Lung (tissue), 12 donors: ENCODE data around the gene AHDC1. TPM values are rescaled to one million over a fixed set of nuclear protein-coding genes. Genes with fewer than 3 reads are reported as not detected.

Experiments
- ATAC-seq: fragments of 200-7000 bp; cut with Tn5 transposase; one replicate; pipeline ENCODE4 v1.9.1; 2020; ENCODE audit warnings: moderate number of reproducible peaks; ENCODE audit not compliant: insufficient read depth, low FRiP score
- DNase-seq, 3 donors: peaks; one replicate each; pipeline ENCODE4 v3.0.0-alpha.2; 2013 to 2017
- H3K27ac ChIP-seq, 2 donors: one replicate each; pipeline ENCODE4 v1.5.1; 2013; ENCODE audit warnings: mild to moderate bottlenecking in 2 of 2, moderate library complexity in 2 of 2, control low read depth in 1 of 2, inconsistent platforms in 1 of 2, low read depth in 1 of 2, low read length in 1 of 2
- H3K27me3 ChIP-seq, 3 donors: one replicate each; pipeline ENCODE4 v1.5.1; 2013; ENCODE audit warnings: low read length in 2 of 3; ENCODE audit not compliant: control insufficient read depth in 3 of 3, insufficient read depth in 3 of 3
- H3K36me3 ChIP-seq, 4 donors: one replicate each; pipeline ENCODE4 v1.5.1; 2013; ENCODE audit warnings: low read length in 4 of 4, mild to moderate bottlenecking in 1 of 4, moderate library complexity in 1 of 4; ENCODE audit not compliant: control insufficient read depth in 4 of 4, insufficient read depth in 4 of 4
- H3K4me1 ChIP-seq, 5 donors: one replicate each; pipeline ENCODE4 v1.5.1; 2013; ENCODE audit warnings: low read length in 5 of 5, mild to moderate bottlenecking in 2 of 5, moderate library complexity in 1 of 5; ENCODE audit not compliant: control insufficient read depth in 5 of 5, insufficient read depth in 5 of 5
- H3K4me3 ChIP-seq: one replicate; pipeline ENCODE4 v1.5.1; 2013; ENCODE audit warnings: mild to moderate bottlenecking, control low read depth, moderate library complexity
- H3K9ac ChIP-seq, 2 donors: one replicate each; pipeline ENCODE4 v1.5.1; 2013; ENCODE audit warnings: low read length in 2 of 2, control low read depth in 1 of 2; ENCODE audit not compliant: insufficient read depth in 1 of 2
- H3K9me3 ChIP-seq, 4 donors: one replicate each; pipeline ENCODE4 v1.5.1; 2013; ENCODE audit warnings: low read length in 3 of 4, mild to moderate bottlenecking in 1 of 4, moderate library complexity in 1 of 4; ENCODE audit not compliant: control insufficient read depth in 4 of 4, insufficient read depth in 3 of 4
- WGBS, 2 donors: extraction: QIAGEN DNeasy Blood & Tissue Kit; methylation state at CpG; one replicate each; pipeline ENCODE4 v1.1.7; 2013; 5-methylcytosine and 5-hydroxymethylcytosine counted together
- polyA plus RNA-seq, 2 donors: library from polyadenylated mRNA; stranded (reverse); fragments of 200-250 nt; gene quantifications; one replicate each; pipeline ENCODE4 v1.2.1, GENCODE V29; 2013
- total RNA-seq, 2 donors: library from RNA; depleted of rRNA in 1 of 2; stranded (reverse); fragments of >200 nt in 1 of 2; gene quantifications; one replicate each; pipeline ENCODE4 v1.2.1, GENCODE V29; 2014 to 2021
- TF ChIP-seq, protein P1 (sequence below): IDR thresholded peaks from 2 replicates; pipeline ENCODE4 v1.5.1; 2012; ENCODE audit warnings: mild to moderate bottlenecking; ENCODE audit errors: control extremely low read depth, extremely low read depth
- donor health status: control.
- donor health status: control.
- donor health status: Bipolar disorder and iron deficiency.
- donor health status: healthy.
- donor health status: DM: yes; HTN: yes; CAD: no.

Gene AHDC1
- total and polyA plus RNA-seq, 4 donors, result 10.3 to 37.9 (median 21.8) TPM

DNA sequence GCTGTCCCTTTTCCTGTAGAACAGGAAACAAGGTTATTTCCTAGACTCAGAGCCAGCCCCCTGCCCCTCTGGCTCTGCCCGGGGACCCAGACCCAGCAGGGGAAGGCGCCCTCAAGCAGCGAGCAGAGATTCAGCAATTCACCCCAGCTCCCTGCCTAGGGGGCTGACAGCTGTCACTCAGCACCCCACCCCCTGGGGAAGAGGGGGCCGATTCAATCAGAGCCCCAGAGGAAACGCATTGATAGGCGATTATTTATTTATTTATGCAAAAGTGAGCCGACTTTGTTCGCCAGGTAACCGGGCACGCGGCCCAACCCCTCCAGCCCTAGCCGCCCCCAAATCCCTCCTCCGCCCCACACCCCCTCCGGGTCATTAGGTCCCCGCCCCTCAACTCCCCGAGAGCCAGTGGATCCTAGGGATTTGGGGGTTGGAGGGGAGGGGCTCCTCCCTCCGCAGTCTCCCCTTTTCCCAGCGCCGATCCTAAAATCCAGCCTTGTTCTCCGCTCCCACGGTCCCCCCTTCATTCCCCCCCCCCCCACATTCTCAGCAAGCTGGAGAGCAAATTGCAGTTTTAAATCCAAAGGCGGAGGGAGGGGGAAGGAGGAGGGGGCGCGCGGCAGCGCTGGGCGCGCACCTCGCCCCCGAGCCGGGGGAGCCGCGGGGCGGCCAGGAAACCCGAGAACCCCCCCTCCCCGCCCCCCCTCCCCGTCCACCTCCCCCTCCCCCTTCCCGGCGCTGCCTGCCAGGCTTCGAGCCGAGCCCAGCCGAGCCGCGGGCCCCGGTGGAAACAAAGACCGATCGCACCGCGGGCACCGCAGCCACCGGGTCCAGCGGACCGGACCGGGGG is 1.3 kb downstream of the AHDC1 start:
- peak overlapping the region; percentile 17 to 32 for H3K9ac ChIP-seq
- TF ChIP-seq, protein P1, sequence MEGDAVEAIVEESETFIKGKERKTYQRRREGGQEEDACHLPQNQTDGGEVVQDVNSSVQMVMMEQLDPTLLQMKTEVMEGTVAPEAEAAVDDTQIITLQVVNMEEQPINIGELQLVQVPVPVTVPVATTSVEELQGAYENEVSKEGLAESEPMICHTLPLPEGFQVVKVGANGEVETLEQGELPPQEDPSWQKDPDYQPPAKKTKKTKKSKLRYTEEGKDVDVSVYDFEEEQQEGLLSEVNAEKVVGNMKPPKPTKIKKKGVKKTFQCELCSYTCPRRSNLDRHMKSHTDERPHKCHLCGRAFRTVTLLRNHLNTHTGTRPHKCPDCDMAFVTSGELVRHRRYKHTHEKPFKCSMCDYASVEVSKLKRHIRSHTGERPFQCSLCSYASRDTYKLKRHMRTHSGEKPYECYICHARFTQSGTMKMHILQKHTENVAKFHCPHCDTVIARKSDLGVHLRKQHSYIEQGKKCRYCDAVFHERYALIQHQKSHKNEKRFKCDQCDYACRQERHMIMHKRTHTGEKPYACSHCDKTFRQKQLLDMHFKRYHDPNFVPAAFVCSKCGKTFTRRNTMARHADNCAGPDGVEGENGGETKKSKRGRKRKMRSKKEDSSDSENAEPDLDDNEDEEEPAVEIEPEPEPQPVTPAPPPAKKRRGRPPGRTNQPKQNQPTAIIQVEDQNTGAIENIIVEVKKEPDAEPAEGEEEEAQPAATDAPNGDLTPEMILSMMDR, result no peak
- no peaks in the 10 kb centered on the region for H3K27me3 ChIP-seq
- DNase-seq, result peak; percentile 59 to 79 (median 79)
- ATAC-seq, result no peak
- H3K9me3 ChIP-seq, result no peaks in the 10 kb centered on the region
- peaks cover 19 to 59% (median 27%) of the 10 kb centered on the region in 5 donors for H3K4me1 ChIP-seq
- H3K27ac ChIP-seq, result peak overlapping the region; percentile 86 to 98
- 1 to 2% methylated on average over 39 to 51 of the region's 54 CpGs for WGBS, 2 donors
- H3K4me3 ChIP-seq, result peak overlapping the region; percentile 76
- H3K36me3 ChIP-seq, result no peaks in the 10 kb centered on the region

GRCh38 chr1:27601771-27602461 is 2.0 kb downstream of the AHDC1 start:
- DNase-seq (peak in 2 of 3 donors; percentile 19 to 55), ATAC-seq (peak; percentile 6)
- Histone ChIP-seq H3K27me3 (no peaks in the 10 kb centered on the region), H3K9me3 (no peaks in the 10 kb centered on the region), H3K27ac (peak overlapping the region; percentile 76 to 98), H3K9ac (peak overlapping the region in 1 of 2 donors; percentile 32), H3K4me3 (peak overlapping the region; percentile 52), H3K4me1 (peaks cover 19 to 65% (median 28%) of the 10 kb centered on the region in 5 donors), H3K36me3 (peaks cover 0 to 3% (median 0%) of the 10 kb centered on the region in 4 donors)
- 3 to 11% methylated on average over 19 to 23 of the region's 23 CpGs for WGBS, 2 donors
- TF ChIP-seq, protein P1, result no peak

DNA sequence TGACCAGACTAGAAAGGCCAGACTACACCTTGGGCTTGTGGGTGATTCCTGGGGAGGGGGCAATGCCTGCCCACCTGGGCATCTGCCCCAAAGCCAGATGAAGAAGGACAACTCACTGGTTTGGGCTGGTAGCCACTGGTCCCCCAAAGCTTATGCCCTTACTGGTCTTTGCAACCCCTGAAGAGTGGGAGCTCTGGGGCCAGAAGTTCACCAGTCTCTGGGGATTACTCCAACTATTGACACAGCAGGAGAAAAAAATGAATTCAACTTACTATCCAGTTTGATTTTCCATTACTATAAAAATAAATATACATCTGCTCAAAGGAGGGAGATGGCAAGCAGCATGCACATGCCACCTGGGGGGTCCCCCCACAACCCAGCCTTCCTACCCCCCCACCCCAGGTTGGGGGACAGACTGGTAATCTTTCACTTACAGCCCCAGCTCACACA is 2.6 kb downstream of the AHDC1 start:
- TF ChIP-seq, protein P1, result no peak
- no peak for DNase-seq
- Histone ChIP-seq H3K9me3 (no peaks in the 10 kb centered on the region), H3K27me3 (no peaks in the 10 kb centered on the region), H3K4me3 (no peak overlapping the region), H3K9ac (no peak overlapping the region), H3K36me3 (peaks cover 0 to 5% (median 0%) of the 10 kb centered on the region in 4 donors), H3K27ac (peak overlapping the region; percentile 76 to 98), H3K4me1 (peaks cover 23 to 63% (median 31%) of the 10 kb centered on the region in 5 donors)
- ATAC-seq, result no peak
